ENCODE results near the gene PGP. TPM values are rescaled to one million over a fixed set of nuclear protein-coding genes. Genes with fewer than 3 reads are reported as not detected.

Gene PGP
- total RNA-seq, 1 experiment from 2014 or later: 32.6 TPM

DNA sequence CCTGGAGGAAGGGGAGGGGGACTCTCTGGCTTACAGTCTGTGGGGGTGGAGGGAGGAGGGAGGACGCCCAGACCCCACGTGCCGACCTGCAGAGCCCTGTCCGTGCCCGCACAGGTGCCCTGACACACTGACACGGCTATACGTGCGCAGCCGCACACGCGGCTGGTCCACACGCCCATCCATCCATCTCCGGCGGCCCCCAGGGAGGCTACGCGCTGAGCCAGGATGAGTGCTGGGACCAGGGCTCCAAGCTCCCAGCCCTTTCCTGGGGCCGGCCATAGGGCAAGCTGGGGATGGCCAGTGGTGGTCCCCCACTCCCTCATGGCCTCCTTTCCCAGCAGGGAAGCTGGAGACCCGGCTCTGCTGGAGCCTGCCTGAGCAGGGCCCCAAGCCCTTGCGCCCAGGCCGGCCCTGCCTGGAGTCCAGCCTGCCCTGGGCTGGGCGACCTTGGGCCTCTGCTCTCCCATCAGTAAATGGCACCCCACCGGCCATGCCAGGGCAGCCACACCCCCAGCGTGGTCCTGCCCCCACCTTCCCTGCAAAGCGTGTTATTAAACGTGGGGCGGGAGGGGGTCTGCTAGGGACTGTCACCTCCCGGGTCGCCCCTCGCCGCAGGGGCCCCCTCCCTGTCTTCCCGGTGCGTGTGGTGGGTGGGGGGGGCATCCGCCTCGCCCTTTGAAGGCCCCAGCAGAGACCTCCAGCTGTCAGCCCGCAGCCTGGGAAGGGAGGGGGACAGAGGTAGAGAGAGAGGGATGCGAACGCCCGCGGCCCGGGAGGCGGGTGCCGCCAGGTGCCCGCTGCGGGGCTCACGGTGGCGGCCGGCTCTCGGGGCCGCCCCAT is 19.1 kb downstream of the PGP start:
- ATAC-seq (peak; percentile 26), DNase-seq (ENCODE audit: low read depth, low spot score) (no peak)
- no peaks in the 10 kb centered on the region for H4K20me1 ChIP-seq (ENCODE audit: insufficient read depth)
- H3K4me1 ChIP-seq (ENCODE audit: control insufficient read depth in 1 of 2, insufficient read depth in 2 of 2, low read length in 2 of 2): peaks cover 5 to 19% of the 10 kb centered on the region in 2 experiments
- H3K9ac ChIP-seq (ENCODE audit: low read length): peak overlapping the region; percentile 41
- H3K4me3 ChIP-seq (replicated peaks in 1 of 2; ENCODE audit: low read depth in 1 of 2, low read length in 2 of 2): peak overlapping the region; percentile 41 to 58
- no peaks in the 10 kb centered on the region for H3K36me3 ChIP-seq (ENCODE audit: control insufficient read depth in 1 of 2, insufficient read depth in 2 of 2, low read length in 2 of 2)
- ChIA-PET POLR2A (interaction anchor here (1.0 to 1.6 kb wide), 4 partner anchors 28 to 56 kb away, joined by 4 to 11 read pairs (median 6); partner anchors contain the start of genes E4F1, ECI1 and TRAF7), RAD21 (ENCODE audit: low non-redundant PET in 1 of 2, low total read pairs in 2 of 2, uncharacterized antibody in 2 of 2, unreplicated experiment in 2 of 2) (interaction anchor here (0.6 to 1.6 kb wide), 6 partner anchors 19 to 306 kb away, joined by 3 to 6 read pairs (median 4); partner anchors contain the start of genes ECI1 (in 1 of the 2) and PGP (in 1 of the 2)), CTCF (interaction anchor here (0.5 to 3.5 kb wide), 9 partner anchors 9 to 461 kb away, joined by 3 to 24 read pairs (median 4); partner anchors contain the start of genes ECI1, MLST8, PGP and TBC1D24)
- peak overlapping the region; percentile 88 for H3K4me2 ChIP-seq (ENCODE audit: low read length)
- H3K27me3 ChIP-seq (ENCODE audit: insufficient read depth, low read length): no peaks in the 10 kb centered on the region
- intact Hi-C loops (cut with micrococcal nuclease): loop anchor here (2.0 to 10.0 kb wide), 2 partner anchors 55 to 309 kb away; partner anchors contain the start of gene ECI1
- H3K9me3 ChIP-seq (ENCODE audit: control insufficient read depth in 1 of 2, insufficient read depth in 1 of 2, low read depth in 1 of 2, low read length in 2 of 2): no peaks in the 10 kb centered on the region
- no peaks in the 10 kb centered on the region for H3K79me2 ChIP-seq (ENCODE audit: insufficient read depth, low read length)
- BruUV-seq (replicated peaks): no TSS peak
- H3K9me2 ChIP-seq (ENCODE audit: insufficient read depth): no peaks in the 10 kb centered on the region
- no peak overlapping the region for H2AFZ ChIP-seq (ENCODE audit: low read depth, low read length, poor library complexity, severe bottlenecking)
- no peak for TF ChIP-seq CBX3 (IDR thresholded peaks at IDR 0.05; ENCODE audit: low read depth)
- no peak for TF ChIP-seq EZH2phosphoT487 (IDR thresholded peaks at IDR 0.05; ENCODE audit: borderline replicate concordance)
- TF ChIP-seq YY1 (IDR thresholded peaks at IDR 0.05; ENCODE audit: extremely low read depth, insufficient replicate concordance, low read depth, low read length): no peak
- TF ChIP-seq, protein P1, sequence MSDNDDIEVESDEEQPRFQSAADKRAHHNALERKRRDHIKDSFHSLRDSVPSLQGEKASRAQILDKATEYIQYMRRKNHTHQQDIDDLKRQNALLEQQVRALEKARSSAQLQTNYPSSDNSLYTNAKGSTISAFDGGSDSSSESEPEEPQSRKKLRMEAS (IDR thresholded peaks at IDR 0.05): no peak
- TF ChIP-seq SIN3A (IDR thresholded peaks at IDR 0.05; ENCODE audit: low read depth): no peak
- no peak for TF ChIP-seq TCF7L2 (IDR thresholded peaks at IDR 0.05; ENCODE audit: borderline replicate concordance, extremely low read depth, insufficient read depth, insufficient read length)
- TF ChIP-seq, protein P2, sequence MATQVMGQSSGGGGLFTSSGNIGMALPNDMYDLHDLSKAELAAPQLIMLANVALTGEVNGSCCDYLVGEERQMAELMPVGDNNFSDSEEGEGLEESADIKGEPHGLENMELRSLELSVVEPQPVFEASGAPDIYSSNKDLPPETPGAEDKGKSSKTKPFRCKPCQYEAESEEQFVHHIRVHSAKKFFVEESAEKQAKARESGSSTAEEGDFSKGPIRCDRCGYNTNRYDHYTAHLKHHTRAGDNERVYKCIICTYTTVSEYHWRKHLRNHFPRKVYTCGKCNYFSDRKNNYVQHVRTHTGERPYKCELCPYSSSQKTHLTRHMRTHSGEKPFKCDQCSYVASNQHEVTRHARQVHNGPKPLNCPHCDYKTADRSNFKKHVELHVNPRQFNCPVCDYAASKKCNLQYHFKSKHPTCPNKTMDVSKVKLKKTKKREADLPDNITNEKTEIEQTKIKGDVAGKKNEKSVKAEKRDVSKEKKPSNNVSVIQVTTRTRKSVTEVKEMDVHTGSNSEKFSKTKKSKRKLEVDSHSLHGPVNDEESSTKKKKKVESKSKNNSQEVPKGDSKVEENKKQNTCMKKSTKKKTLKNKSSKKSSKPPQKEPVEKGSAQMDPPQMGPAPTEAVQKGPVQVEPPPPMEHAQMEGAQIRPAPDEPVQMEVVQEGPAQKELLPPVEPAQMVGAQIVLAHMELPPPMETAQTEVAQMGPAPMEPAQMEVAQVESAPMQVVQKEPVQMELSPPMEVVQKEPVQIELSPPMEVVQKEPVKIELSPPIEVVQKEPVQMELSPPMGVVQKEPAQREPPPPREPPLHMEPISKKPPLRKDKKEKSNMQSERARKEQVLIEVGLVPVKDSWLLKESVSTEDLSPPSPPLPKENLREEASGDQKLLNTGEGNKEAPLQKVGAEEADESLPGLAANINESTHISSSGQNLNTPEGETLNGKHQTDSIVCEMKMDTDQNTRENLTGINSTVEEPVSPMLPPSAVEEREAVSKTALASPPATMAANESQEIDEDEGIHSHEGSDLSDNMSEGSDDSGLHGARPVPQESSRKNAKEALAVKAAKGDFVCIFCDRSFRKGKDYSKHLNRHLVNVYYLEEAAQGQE (IDR thresholded peaks at IDR 0.05; ENCODE audit: low read depth): no peak
- TF ChIP-seq, protein P3, sequence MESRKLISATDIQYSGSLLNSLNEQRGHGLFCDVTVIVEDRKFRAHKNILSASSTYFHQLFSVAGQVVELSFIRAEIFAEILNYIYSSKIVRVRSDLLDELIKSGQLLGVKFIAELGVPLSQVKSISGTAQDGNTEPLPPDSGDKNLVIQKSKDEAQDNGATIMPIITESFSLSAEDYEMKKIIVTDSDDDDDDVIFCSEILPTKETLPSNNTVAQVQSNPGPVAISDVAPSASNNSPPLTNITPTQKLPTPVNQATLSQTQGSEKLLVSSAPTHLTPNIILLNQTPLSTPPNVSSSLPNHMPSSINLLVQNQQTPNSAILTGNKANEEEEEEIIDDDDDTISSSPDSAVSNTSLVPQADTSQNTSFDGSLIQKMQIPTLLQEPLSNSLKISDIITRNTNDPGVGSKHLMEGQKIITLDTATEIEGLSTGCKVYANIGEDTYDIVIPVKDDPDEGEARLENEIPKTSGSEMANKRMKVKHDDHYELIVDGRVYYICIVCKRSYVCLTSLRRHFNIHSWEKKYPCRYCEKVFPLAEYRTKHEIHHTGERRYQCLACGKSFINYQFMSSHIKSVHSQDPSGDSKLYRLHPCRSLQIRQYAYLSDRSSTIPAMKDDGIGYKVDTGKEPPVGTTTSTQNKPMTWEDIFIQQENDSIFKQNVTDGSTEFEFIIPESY (IDR thresholded peaks at IDR 0.05; ENCODE audit: extremely low read depth, insufficient replicate concordance, low read length): no peak
- TF ChIP-seq FOSL1 (IDR thresholded peaks at IDR 0.05; ENCODE audit: low read depth): no peak
- TF ChIP-seq EGR1 (IDR thresholded peaks at IDR 0.05; ENCODE audit: low read depth): no peak
- no peak for TF ChIP-seq JUND (IDR thresholded peaks at IDR 0.05)
- TF ChIP-seq, protein P4, sequence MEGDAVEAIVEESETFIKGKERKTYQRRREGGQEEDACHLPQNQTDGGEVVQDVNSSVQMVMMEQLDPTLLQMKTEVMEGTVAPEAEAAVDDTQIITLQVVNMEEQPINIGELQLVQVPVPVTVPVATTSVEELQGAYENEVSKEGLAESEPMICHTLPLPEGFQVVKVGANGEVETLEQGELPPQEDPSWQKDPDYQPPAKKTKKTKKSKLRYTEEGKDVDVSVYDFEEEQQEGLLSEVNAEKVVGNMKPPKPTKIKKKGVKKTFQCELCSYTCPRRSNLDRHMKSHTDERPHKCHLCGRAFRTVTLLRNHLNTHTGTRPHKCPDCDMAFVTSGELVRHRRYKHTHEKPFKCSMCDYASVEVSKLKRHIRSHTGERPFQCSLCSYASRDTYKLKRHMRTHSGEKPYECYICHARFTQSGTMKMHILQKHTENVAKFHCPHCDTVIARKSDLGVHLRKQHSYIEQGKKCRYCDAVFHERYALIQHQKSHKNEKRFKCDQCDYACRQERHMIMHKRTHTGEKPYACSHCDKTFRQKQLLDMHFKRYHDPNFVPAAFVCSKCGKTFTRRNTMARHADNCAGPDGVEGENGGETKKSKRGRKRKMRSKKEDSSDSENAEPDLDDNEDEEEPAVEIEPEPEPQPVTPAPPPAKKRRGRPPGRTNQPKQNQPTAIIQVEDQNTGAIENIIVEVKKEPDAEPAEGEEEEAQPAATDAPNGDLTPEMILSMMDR (IDR thresholded peaks at IDR 0.05 in 2 of 3, conservative IDR thresholded peaks at IDR 0.05 in 1 of 3; ENCODE audit: borderline replicate concordance in 1 of 3, insufficient read depth in 1 of 3, low read depth in 2 of 3, low read length in 2 of 3): no peak
- no peak for TF ChIP-seq SP1 (IDR thresholded peaks at IDR 0.05; ENCODE audit: low read depth)
- no peak overlapping the region; the same call in 1 of the 2 replicates for H3K27ac ChIP-seq (ENCODE audit: low read depth, low read length)
